Frontal cortex (tissue), 4 donors: ENCODE results near the gene AQP6. TPM values are rescaled to one million over a fixed set of nuclear protein-coding genes. Genes with fewer than 3 reads are reported as not detected.
A peak's percentile ranks its signal among the peaks of the same experiment; 100 is the strongest.

Experiments
- DNase-seq, 2 donors: peaks; one replicate each; pipeline ENCODE4 v3.0.0; 2012; ENCODE audit warnings: low spot score in 2 of 2
- FAIRE-seq: peaks from 2 replicates; lab custom pipeline; 2012; peaks lifted over from hg19 to GRCh38; lab: Jason Lieb, UNC
- total RNA-seq: library from RNA; depleted of rRNA; stranded (reverse); fragments of >200 nt; gene quantifications from one replicate; pipeline ENCODE4 v1.2.3, GENCODE V29; 2014
- donor health status: control.
- donor health status: control.
- donor health status: control.

Gene AQP6
- total RNA-seq, 1 donor from 2014 or later: not detected

DNA sequence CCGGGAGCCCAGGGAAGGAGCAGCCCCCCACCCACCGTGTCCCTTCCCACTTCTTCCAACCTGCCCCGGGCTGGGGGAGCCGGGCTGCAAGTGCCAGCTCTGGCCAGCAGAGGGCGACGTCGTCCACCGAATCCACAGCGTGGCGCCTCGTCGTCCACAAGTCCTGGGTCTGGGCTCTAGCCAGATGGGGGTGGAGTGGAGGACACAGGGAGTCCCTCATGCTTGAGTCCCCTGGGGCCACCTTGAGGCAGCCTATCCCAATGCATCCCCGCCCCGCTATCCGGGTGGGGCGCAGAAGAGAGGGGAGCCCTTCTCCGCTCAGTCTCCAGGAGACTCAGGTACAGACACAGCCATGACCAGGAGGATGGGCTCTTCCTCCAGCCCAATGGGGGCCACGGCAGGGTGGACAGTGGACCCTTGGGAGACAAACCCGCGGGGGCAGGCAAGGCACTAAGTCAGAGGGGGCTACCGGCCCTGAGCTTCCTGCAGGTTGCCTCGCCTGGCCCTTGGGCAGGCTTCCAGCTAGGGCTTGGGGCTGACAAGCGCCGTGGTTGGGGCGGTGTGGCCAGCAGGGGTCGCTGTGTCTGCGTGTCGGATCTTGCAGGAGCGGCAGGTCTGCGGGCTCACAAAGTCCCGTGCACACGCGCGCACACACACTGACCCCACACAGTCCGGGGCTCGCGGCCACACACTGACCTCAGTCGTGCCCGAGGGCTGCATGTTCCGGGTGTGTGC lies 5.5 kb upstream of the AQP6 start:
- FAIRE-seq (no peak), DNase-seq (peak; percentile 88 to 94)

DNA sequence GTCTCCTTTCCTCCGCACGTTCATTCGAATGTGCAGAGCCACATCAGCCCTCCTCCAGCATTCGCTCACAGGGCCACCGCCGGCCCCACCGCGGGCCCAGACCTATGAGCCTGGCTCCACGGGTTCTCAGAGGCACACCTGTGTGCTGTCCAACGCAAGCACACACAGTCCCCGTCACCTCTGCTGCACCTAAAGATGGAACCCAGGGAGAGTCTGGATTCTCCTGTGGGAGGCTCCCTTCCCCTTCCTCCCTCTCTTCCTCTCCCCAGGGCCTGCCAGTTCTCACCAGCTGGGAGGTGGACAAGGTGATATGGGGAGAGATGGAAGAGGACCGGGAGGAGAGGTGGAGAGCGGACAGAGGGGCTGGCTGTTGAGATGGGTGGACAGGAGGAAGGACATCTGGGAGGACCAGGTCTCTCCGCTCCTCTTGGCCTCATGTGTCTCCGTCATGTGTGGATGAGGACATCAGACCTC lies 4.9 kb upstream of the AQP6 start:
- FAIRE-seq (no peak), DNase-seq (no peak)

DNA sequence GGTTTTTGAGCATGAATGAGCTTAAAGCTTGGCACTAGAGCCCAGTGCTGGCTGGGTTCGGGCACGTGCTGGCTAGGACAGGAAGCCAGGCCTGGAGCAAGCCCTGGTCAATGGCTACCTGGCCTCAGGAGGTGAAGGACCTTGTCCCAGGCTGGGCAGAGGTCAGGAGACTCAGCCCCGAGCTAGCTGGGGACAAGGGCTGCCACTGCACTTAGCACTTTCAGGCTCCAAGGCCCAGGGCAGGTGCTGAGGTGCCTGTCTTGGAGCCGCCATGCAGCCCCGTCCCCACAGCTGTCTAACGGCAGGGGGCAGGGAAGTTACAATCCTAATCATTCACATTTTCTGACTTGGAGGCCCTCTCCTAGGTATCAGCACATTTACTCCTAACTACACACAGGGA lies 4.3 kb upstream of the AQP6 start:
- FAIRE-seq (no peak), DNase-seq (no peak)

DNA sequence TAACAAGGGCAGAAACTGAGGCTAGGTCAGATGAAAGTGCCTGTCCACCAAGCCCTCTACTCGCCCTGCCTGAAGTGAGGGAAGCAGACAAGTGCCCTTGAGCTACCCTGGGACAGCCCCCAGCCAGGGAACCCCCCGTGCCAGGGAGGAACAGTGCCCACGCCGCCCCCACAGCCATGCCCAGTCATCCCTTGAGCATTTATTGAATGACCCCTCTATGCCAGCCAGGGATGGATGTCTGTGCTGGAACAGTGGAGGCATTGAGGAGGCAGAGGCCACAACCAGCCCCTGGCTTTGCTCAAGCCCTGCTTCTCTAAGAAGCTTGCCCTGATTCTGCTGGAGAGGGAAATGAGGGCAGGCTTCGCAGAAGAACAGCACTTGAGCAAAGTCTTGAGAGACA lies 3.7 kb upstream of the AQP6 start:
- FAIRE-seq: no peak
- DNase-seq: no peak

DNA sequence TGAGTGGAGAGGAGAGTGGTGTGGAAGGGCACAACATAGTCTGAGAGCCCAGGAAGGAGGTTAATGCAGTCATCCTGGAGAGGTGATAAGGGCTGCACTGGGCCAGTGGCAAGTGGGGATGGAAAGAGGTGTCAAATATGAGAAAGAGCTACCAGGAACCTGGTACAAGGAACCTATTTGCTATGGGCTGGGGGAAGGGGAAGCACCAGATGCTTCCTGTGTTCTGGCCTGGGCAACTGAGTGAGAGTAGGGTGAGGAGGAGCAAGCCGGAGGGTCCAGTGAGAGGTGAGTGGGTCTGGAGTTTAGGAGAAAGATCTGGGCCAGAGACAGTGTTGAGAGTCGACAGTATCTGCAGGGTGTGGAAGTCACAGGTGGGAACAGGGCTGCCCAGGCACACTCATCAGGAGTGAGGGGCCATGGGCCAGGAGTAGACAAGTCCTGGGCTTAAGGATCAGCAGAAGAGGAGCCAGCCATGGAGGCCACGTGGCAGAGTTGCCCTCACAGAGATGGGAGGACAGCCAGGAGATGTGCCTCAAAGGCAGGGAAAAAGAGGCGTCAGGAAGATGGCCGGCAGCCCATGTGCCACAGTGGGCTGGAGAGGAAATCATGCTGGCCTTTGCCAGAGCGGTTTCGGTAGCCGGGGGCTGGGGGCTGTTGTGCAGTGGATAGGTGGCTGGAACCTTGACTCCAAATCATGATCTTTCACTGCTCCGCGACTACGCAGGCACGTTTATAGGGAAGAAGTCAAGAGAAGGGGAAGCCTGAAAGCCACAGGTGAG lies 2.9 kb upstream of the AQP6 start:
- DNase-seq (no peak), FAIRE-seq (no peak)

DNA sequence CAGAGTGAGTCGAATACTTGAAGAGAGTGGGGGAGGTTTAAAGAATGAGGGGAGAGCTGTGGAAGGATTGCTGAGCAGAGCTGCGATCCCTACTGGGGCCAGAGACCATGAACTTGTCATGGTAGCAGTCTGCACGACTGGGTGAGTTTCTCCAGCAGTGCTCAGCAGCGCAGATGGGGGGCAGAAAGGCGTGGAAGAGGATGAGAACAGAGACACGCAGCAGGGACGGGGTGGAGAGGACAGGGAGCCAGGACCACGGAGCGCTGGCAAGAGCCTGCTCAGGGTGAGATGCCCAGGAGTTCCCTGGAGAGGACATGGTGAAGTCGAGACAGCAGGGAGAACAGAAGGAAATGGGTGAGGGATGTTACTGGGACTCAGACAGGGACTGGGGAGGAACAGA lies 2.1 kb upstream of the AQP6 start:
- DNase-seq (no peak), FAIRE-seq (no peak)

DNA sequence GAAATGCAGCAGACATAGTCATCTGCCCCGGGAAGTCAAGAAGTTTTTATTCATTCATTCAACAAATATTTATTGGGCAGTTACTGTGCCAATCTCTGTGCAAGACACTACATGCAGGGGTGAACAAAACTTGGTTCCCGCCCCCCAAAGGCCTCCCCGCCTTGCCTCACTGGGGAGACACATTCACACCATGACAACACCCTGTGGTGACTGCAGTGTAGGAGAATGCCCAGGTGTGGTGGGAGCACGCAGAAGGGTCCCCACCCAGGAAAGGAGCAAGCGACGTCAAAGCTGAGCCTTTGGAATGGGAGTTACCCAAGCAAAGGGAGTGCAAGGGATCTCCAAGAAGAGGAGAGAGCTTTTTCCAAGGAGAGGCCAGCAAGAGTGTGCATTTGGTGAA lies 1.6 kb upstream of the AQP6 start:
- FAIRE-seq: no peak
- no peak for DNase-seq

DNA sequence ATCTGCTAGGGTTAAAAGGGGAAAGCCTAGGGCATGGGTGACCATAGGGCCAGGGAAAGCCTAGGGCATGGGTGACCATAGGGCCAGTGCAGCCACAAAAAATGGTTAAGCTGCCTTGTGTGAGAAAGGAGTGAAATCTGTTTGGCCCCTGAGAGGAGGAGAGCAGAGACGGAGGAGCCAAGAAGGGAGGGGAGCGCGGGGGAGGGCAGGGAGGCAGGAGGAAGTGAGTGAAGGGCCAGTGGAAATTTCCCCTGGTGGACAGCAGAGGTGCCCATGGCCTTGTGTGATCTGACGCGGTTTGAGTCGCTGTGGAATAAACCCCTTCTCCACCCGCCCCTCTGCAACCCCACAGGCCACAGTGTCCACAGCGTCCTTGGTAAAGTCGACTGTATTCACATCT lies 618 bp upstream of the AQP6 start:
- no peak for FAIRE-seq

DNA sequence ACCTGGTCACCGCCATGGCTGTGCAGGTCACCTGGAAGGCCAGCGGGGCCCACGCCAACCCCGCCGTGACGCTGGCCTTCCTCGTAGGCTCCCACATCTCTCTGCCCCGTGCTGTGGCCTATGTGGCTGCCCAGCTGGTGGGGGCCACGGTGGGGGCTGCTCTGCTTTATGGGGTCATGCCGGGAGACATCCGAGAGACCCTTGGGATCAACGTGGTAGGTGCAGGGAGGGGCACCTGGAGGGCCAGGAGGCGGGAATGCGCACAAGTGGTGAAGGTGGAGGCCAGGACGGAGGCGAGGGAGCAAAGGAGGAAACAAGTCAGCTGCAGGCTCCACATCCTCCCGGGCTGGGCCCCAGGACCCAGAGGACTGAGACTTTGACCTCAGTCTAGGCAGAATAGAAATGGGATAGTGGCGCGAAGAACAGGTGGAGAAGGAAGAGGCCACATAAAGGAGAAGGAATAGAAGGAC lies 649 bp downstream of the AQP6 start:
- no peak for FAIRE-seq
- DNase-seq: no peak

More for the DNA sequence above, 618 bp upstream of the AQP6 start:
- no peak for DNase-seq

DNA sequence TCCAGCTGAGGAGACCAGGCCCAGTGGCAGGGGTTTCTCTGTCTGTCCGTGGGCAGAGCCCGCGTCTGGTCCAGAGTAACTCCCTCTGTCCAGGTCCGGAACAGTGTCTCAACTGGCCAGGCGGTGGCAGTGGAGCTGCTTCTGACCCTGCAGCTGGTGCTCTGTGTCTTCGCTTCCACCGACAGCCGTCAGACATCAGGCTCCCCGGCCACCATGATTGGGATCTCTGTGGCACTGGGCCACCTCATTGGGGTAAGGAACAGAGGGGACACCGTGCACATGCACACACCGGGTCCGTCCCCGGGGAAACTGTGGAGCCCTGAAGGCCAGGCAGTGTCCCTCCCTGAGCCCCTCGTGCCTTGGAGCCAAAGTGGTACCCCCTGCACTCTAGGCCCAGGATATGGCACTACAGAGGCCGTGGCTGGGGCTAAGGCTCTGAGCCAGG lies 1.5 kb downstream of the AQP6 start:
- no peak for FAIRE-seq
- peak; percentile 49 to 74 for DNase-seq

DNA sequence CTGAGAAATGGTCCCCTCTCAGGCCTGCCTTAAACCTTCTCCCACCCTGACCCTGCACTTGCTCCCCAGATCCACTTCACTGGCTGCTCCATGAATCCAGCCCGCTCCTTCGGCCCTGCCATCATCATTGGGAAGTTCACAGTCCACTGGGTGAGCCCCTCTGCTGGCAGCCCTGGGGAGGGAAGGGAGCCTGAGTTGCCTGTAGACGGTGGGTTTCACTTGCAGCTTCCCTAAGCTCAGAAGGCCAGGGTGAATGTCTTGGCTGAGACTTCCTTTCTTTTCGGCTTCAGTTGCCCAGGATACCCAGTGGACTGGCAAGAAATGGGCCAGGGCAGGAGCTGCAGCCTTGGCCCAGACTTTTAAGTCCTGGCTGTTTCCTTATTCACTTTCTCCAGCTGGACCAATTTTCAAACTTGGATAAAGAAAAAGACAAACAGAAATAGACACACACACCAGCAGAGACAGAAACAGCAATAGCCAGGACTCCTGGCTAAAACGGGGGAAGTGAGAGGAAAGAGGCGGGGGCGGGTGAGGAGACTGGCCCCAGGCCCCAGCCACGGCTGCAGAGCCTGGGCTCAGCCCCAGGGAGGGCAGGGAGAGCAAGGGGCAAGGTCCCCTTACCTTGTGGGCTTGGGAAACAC lies 2.0 kb downstream of the AQP6 start:
- DNase-seq (peak in 1 of 2 donors; percentile 22), FAIRE-seq (no peak)

DNA sequence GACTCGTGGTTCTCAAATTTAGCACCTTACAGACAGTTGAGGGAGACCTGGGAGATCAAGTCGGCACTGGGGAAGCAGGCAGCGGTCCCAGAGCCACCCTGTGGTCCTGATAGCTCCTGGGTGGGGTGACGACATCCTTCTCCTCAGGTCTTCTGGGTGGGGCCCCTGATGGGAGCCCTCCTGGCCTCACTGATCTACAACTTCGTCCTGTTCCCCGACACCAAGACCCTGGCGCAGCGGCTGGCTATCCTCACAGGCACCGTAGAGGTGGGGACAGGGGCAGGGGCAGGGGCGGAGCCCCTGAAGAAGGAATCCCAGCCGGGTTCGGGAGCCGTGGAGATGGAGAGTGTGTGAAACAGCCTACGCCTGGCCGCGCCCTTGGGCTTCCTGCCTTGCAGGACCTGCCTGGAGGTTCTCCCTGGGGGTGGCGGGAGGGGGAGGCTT lies 2.6 kb downstream of the AQP6 start:
- FAIRE-seq: no peak

DNA sequence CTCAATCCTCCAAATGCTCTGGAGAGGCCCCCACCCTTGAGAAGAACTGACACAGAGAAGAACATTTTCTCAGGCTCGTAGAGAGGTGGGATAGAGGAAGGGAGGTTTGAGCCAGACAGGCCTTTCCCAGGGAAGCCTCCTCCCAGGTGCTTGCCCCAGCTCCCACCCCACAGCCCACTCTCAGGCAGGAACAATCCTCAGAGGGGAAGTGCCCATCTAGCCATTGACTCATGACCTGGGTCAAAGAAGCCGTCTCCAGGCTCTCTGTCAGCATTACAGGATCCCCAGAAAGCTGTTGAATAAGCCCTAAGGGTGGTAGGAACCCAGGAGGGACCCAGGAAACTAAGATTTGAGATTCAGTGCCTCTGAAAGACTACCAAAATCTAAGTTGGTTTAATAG lies 3.8 kb downstream of the AQP6 start:
- DNase-seq (no peak), FAIRE-seq (no peak)

More for the DNA sequence above, 2.6 kb downstream of the AQP6 start:
- no peak for DNase-seq

DNA sequence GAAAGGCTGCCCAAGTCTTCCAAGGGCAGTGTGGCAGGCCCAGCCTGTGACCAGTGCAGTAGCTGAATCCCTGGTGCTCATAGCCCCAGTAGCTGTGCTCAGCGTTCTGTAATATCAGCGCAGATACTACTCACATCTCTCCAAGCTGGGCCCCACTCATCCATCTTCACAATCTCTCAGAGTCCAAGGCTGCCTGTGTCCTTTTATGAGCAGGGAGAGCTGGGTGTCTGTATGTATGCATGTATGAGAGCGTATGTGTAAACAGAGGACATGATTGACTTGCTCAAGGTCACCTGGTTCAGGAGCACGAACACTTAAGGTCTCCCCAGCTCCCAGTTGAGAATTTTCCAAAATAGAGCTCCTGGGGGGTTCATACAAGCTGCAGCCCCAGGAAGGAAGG lies 5.4 kb downstream of the AQP6 start:
- FAIRE-seq (no peak), DNase-seq (no peak)

DNA sequence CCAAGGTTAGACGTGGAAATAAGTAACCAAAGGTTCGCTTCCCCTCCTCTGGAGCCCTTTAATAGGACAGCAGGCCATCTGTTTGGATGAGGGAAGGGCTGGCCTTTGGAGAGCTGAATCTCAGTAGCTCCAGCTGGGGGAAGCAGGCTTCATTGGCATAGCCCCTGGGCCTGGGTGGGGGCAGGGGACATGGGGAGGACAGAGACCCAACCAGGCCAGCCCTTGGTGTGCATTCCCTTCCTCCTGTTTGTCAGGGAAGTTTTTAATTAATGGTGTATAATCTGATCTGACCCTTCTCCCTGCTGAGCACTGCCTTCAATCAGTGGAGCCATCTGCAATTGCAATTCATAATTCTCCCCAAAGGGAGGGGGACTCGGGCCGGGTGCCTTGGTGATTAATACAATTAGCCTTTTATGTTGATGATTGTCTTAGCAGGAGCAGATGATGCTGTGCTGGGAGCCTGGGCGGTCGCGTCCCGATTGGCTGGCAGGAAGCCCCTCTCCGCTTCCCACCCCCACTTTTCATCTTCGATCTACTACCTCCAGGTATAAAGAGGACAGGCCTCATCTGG lies 6.4 kb downstream of the AQP6 start:
- DNase-seq: peak in 1 of 2 donors; percentile 26

DNA sequence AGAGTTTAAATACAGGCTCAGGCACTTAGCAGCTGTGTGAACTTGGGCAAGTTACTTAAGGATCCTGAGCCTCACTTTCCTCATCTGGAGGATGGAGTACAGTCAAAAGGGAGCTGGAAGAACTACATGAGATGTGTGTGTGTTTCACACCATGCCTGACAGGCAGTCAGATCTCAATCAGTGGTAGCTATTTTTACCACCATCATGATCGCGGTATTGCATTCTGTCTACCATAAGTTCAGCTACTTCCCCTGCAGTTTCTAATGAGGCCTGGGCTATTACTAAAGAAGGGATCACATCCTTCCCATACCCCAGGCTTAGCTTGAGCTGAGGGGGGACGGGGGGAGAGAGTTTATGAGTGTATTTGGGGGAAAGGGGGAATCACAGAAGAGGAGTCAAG lies 7.0 kb downstream of the AQP6 start:
- no peak for DNase-seq
- no peak for FAIRE-seq

More for the DNA sequence above, 6.4 kb downstream of the AQP6 start:
- no peak for FAIRE-seq

DNA sequence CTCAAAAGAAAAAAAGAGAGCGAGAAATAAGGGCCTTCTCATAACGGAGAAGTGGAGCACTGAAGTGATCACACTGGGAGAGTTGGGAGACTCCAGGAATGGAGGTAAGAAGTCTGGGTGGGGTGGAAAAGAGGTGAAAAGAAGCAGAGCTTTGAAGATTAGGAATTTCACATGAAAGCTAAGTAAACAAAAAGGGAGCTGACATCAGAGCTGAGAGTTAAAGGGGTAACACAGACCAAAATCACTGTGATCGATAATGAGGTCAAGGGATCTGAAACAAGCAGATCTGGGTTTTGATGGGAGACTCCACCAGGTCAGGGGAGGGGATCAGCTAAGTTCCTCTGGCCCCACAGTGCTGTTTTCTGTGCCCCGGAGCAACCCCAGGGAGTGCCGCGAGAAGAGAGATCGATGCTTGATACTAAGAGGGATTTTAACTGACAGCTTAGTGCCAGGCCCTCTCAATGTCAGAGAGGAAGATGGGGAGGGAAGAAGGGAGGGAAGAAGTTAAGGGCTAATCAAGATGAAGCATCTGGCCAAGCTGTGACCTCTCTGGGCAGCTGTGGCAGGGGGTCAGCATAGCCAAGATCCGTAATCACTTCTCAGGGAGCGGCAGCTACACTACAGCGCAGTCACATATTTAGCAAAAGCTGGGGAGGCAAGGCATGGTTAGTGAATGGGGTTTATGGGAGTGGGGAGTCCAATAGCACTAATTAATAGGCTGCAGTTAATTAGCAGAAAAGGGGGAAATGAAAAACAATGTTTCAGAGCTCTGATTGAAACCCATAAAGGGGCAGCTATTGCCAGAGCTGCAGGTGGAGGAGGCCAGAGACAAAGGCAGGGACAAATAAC lies 8.0 kb downstream of the AQP6 start:
- DNase-seq (no peak), FAIRE-seq (no peak)

DNA sequence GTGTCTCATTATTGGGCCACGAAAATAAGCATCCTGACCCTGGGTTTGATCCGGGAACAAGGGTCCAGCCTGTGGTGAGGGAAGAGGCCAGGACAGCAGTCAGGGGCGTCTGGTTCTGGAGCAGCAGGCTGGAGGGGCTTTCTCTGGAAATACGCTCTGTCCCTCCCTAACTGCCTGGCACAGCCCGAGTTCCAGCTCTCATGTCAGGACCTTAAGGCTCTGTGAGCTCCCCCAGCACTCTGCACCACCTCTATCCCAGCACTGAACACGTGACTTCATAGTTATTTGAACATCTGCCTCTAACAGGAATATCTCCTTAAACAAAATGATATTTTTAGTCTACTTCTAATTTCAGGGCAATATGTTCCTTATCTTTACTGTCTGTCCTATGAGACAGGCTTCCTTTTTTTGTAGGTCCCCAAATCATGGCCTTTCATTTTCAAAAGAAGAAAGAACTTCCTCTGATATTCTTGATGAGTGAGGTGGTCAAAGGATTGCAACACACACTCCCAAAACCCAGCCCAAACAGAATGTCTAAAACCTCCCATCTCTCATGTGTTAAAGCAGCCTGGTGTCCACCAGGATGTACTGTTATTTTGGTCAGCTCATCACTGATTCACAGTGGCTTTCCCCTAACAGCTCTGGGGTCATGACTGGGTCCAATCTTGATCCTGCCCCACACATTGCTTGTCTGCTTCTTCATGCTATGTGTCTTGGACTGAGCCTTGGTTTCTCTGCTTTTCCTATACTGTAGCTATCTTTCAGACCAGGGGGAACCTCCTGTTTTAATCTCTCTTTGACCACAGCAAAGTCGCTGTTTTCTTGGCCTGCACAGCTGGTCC lies 9.7 kb downstream of the AQP6 start:
- FAIRE-seq: no peak
- no peak for DNase-seq
